Measurements from ENCODE around the gene RBFOX1.

- no peak for TF ChIP-seq CTCF (IDR thresholded peaks at IDR 0.05)
- no peak for TF ChIP-seq POLR2A (IDR thresholded peaks at IDR 0.05)
Measured at GRCh38 chr16:7321661-7322060, 11.0 kb upstream of the RBFOX1 start.

Data from lower leg skin (tissue), 3 donors.